GM18870 (cell line): ENCODE measurements around the gene ARIH1.
"Not testable (repeated sequence)": the region's sequence is repeated elsewhere in the genome, so short reads cannot be mapped to it uniquely, and the experiment has no call there.

ENCODE experiments used
- ATAC-seq: cut with Tn5 transposase; IDR thresholded peaks from one replicate; pipeline ENCODE4 v1.9.1; 2021; ENCODE audit warnings: moderate library complexity; ENCODE audit not compliant: unreplicated experiment

Gene ARIH1

GRCh38 chr15:72473614-72474465 lies at the start of gene ARIH1:
Gene ARIH1 (plus strand): TSS chr15:72474330. CDS start chr15:72474640, 310 bp downstream.
- ATAC-seq: peak; percentile 68

- no peak for ATAC-seq
Observed at GRCh38 chr15:72426753-72427152, 47.4 kb upstream of the ARIH1 start.

GRCh38 chr15:72437650-72438316 lies 36.3 kb upstream of the ARIH1 start:
- no peak for ATAC-seq

GRCh38 chr15:72442848-72443247 lies 31.3 kb upstream of the ARIH1 start:
- ATAC-seq: not testable (repeated sequence)

GRCh38 chr15:72445426-72445825 lies 28.7 kb upstream of the ARIH1 start:
- ATAC-seq: no peak

- no peak for ATAC-seq
Observed at GRCh38 chr15:72450805-72451204, 23.3 kb upstream of the ARIH1 start.

GRCh38 chr15:72451224-72451623 lies 22.9 kb upstream of the ARIH1 start:
- no peak for ATAC-seq

- ATAC-seq: no peak
Observed at GRCh38 chr15:72456684-72457083, 17.4 kb upstream of the ARIH1 start.

GRCh38 chr15:72460402-72460801 lies 13.7 kb upstream of the ARIH1 start:
- ATAC-seq: no peak

- no peak for ATAC-seq
Observed at GRCh38 chr15:72463702-72464101, 10.4 kb upstream of the ARIH1 start.

GRCh38 chr15:72464251-72464650 lies 9.9 kb upstream of the ARIH1 start:
- no peak for ATAC-seq

- no peak for ATAC-seq
Observed at GRCh38 chr15:72468103-72468502, 6.0 kb upstream of the ARIH1 start.

- no peak for ATAC-seq
Observed at GRCh38 chr15:72472992-72473610, 1.0 kb upstream of the ARIH1 start.

- ATAC-seq: peak; percentile 7
Observed at GRCh38 chr15:72474466-72474911, 359 bp downstream of the ARIH1 start.

- ATAC-seq: no peak
Observed at GRCh38 chr15:72474912-72475628, 940 bp downstream of the ARIH1 start.

- no peak for ATAC-seq
Observed at GRCh38 chr15:72475674-72476073, 1.5 kb downstream of the ARIH1 start.

- not testable (repeated sequence) for ATAC-seq
Observed at GRCh38 chr15:72476330-72476729, 2.2 kb downstream of the ARIH1 start.

GRCh38 chr15:72481015-72481659 lies 7.0 kb downstream of the ARIH1 start:
- ATAC-seq: no peak

GRCh38 chr15:72482275-72482674 lies 8.1 kb downstream of the ARIH1 start:
- no peak for ATAC-seq

- no peak for ATAC-seq
Observed at GRCh38 chr15:72483279-72483678, 9.1 kb downstream of the ARIH1 start.

- ATAC-seq: no peak
Observed at GRCh38 chr15:72486144-72486543, 12.0 kb downstream of the ARIH1 start.
